IPS DF 19.7 (cell line): ENCODE data around the gene PTGR2.
A peak's percentile ranks its signal among the peaks of the same experiment; 100 is the strongest.
"Not testable (repeated sequence)": the region's sequence is repeated elsewhere in the genome, so short reads cannot be mapped to it uniquely, and the experiment has no call there.

Experiments
- DNase-seq: peaks from one replicate; pipeline ENCODE4 v3.0.0-alpha.2; 2013; ENCODE audit warnings: low read depth, low spot score

Gene PTGR2

GRCh38 chr14:73851567-73852382 is at the start of gene PTGR2:
Gene PTGR2 (plus strand): TSS chr14:73851831. CDS start chr14:73858863, 7,032 bp downstream.
- DNase-seq: peak; percentile 75

- no peak for DNase-seq
Observed at GRCh38 chr14:73802431-73803188, 49.0 kb upstream of the PTGR2 start.

GRCh38 chr14:73804636-73805035 is 47.0 kb upstream of the PTGR2 start:
- DNase-seq: no peak

- DNase-seq: no peak
Observed at GRCh38 chr14:73807457-73807856, 44.2 kb upstream of the PTGR2 start.

GRCh38 chr14:73809391-73809790 is 42.2 kb upstream of the PTGR2 start:
- no peak for DNase-seq

DNA sequence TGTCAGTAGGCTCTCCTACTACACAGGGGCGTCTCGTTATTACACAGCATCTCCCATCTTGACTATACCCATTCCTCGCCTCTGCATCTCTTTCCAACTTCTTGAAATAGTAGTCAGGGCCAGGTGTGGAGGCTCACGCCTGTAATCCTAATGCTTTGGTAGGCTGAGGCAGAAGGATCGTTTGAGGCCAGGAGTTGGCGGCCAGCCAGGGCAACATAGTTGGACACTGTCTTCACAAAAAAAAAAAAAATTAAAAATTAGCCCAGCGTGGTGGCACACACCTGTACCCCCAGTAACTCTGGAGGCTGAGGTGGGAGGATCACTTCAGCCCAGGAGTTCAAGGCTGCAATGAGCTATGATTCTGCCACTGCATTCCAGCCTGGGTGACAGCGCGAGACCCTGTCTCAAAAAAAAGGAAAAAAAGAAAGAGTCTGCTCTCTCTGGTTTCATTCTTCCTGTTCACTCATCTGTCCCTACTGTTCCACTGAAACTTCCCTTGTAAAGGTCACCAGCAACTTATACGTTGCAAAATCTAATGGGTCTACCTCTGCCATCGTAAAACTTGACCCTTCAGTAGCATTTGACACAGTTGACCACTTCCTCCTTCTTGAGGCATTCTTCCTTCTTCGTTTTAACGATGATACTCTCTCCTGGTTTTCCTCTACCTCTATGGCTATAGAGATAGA is 41.0 kb upstream of the PTGR2 start:
- no peak for DNase-seq

DNA sequence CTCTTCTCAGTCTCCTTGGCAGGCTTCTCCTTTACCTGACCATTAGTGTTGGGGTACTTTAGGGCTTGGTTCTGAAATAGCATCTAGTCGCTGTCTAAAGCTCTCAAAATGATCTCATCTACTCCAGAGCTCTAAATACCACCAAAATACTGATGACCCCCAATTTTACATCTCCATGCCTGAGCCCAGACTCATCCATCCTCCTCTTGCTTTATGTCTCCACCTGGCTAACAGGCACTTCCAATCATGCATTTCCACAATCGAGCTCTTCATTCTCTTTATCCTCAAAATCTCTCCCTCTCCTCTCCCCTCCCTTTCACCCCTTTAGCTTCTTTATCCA is 40.5 kb upstream of the PTGR2 start:
- no peak for DNase-seq

DNA sequence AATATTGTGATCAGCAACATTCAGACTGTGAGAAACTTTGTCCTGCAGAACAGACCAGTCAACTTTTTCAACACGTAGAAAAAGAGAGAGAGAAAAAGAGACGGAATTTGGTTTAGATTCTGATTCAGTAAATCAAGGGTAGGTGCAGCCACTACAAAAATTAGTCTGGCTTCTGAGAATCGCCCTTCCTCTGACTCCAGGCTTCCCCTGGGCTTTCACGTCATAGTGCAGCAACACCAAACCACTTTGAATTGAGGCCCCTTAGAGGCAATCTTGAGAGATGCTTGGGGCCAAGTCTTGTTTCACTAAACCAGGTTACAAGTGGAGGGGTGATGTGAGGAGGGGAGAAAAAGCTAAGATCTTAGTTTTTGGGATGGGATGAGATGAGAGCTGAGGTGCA is 37.5 kb upstream of the PTGR2 start:
- no peak for DNase-seq

DNA sequence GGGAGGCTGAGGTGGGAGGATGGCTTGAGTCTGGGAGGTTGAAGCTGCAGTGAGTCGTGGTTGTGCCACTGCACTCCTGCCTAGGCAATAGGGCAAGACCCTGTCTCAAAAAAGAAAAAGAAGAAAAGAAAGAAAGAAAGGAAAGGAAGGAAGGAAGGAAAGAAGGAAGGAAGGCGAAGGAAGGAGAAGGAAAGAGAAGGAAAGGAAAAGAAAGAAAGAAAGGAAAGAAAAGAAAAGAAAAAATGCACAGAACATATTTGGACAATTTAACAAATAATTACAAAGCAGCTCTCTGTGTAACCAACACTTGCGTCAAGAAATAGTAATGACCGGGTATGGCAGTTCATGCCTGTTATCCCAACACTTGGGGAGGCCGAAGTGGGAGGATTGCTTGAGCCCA is 35.8 kb upstream of the PTGR2 start:
- no peak for DNase-seq

- DNase-seq: no peak
Observed at GRCh38 chr14:73816393-73816816, 35.2 kb upstream of the PTGR2 start.

DNA sequence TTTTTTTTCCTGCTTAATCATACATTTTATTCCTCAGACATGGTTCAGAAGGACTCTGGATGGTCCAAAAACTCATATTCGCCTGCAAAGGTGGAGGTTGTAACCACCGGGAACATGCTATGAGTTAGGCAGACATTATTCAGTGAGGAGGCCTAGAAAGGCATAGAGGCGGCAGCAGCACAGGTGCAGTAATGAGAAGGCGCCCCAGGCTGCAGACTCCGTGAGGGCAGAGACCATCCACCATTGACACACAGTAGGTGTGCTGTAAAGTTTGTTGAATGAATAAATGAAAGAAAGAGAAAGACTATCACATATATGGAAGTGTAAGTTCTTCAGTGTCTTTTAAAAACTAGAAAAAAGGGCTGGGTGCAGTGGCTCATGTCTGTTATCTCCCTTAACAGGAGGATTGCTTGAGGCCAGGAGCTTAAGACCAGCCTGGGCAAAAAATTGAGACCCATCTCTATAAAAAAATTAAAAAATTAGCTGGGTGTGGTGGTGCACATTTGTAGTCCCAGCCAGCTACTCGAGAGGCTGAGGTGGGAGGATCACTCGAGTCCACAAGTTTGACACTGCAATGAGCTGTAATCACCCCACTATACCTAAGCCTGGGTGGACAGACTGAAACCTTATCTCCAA is 34.5 kb upstream of the PTGR2 start:
- no peak for DNase-seq

GRCh38 chr14:73818821-73819220 is 32.8 kb upstream of the PTGR2 start:
- no peak for DNase-seq

GRCh38 chr14:73820631-73821030 is 31.0 kb upstream of the PTGR2 start:
- DNase-seq: no peak

DNA sequence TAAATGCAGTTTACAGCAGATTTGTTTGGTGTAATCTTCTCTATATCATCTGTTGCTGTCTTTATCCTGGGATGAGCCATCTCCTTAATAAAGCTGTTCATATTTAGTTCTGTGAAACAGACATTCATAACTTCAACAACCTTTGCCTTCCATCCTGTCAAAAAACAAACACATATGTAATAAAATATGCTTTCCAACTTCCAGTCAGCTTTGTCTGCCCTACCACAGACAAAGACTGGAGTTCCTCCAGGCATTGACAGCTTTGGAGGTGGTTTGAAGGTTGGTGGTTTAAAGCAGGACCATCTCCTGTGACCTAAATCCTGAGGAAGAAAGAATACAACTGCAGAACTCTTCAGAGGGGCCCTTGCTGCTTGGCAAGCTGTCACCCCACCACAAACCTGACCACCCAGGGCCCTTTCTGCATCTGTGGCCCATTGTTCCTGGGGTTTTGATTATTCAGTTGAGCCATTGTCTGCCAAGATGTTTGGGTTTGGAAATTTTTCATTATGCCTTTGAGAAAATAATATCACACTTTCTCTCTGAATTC is 28.2 kb upstream of the PTGR2 start:
- no peak for DNase-seq

DNA sequence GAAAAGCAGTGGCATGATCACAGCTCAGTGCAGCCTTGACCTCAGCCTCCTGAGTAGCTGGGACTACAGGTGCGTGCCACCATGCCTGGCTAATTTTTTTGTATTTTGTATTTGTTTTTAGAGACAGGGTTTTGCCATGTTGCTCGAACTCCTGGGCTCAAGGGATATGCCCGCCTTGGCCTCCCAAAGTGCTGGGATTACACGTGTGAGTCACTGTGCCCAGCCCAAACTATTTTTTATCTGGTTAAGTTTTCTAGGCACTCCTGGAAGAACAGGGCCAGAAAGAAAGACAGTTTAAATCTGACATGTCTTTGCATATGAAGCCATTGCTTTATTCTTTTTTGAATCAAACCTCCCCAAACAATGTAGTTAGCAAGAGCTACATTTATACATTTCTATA is 27.5 kb upstream of the PTGR2 start:
- no peak for DNase-seq

- no peak for DNase-seq
Observed at GRCh38 chr14:73824536-73824935, 27.1 kb upstream of the PTGR2 start.

GRCh38 chr14:73825551-73826188 is 26.0 kb upstream of the PTGR2 start:
- DNase-seq: peak; percentile 23

DNA sequence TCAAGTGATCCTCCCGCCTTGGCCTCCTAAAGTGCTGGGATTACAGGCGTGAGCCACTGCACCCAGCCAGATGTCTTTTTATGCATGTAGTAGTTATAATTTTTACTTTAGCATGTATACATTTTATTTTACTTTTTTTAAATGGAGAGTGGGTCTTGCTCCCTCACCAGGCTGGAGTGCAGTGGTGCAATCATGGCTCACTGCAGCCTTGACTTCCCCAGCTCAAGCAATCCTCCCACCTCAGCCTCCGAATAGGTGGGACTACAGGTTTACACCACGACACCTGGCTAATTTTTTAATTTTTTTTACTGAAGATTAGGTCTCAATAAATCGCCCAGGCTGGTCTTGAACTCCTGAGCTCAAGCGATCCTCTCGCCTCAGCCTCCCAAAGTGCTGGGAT is 24.4 kb upstream of the PTGR2 start:
- not testable (repeated sequence) for DNase-seq

DNA sequence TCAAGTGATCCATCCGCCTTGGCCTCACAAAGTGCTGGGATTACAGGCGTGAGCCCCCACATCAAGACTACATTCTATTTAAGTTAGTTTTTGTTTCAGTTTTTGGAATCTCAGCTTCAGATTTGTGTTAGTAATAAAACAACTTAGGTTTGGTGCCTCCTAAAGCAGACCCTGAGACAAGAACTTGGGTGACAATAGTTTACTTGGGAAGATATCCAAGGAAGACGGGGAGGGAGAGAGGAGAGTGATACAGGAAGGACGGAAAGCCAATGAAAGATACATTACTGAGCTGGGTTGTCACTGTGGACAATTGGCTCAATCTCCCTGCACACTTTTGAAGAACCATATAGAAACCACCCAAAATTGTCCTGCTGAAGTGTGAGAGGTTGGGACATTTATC is 22.6 kb upstream of the PTGR2 start:
- no peak for DNase-seq

GRCh38 chr14:73829526-73830431 is 21.9 kb upstream of the PTGR2 start:
- DNase-seq: no peak
